ENCODE measurements around the gene ATRN.

The ATRN gene

DNA sequence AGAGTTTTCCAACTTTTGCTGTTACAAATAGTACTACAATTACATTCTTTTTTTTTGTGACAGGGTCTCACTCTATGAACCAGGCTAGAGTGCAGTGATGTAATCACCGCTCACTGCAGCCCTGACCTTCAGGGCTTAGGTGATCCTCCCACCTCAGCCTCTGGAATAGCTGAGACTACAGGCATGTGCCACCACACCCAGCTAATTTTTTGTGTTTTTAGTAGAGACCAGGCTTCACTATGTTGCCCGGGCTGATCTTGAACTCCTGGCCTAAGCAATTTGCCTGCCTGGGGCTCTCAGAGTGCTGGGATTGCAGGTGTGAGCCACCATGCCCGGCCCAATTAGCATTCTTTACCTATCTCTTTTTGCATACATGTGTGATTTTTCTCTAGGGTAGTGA is 12.5 kb downstream of the ATRN start:
- DNase-seq (ENCODE audit: low spot score): no peak
- in situ Hi-C loops (cut with MboI; ENCODE audit: low pct_unique_long_range_greater_than_20kb, low sequenced_read_pairs, unreplicated experiment): no loop called here
- TF ChIP-seq, protein P1, sequence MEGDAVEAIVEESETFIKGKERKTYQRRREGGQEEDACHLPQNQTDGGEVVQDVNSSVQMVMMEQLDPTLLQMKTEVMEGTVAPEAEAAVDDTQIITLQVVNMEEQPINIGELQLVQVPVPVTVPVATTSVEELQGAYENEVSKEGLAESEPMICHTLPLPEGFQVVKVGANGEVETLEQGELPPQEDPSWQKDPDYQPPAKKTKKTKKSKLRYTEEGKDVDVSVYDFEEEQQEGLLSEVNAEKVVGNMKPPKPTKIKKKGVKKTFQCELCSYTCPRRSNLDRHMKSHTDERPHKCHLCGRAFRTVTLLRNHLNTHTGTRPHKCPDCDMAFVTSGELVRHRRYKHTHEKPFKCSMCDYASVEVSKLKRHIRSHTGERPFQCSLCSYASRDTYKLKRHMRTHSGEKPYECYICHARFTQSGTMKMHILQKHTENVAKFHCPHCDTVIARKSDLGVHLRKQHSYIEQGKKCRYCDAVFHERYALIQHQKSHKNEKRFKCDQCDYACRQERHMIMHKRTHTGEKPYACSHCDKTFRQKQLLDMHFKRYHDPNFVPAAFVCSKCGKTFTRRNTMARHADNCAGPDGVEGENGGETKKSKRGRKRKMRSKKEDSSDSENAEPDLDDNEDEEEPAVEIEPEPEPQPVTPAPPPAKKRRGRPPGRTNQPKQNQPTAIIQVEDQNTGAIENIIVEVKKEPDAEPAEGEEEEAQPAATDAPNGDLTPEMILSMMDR (IDR thresholded peaks at IDR 0.05; ENCODE audit: extremely low read depth, insufficient read depth, missing control alignments): no peak

DNA sequence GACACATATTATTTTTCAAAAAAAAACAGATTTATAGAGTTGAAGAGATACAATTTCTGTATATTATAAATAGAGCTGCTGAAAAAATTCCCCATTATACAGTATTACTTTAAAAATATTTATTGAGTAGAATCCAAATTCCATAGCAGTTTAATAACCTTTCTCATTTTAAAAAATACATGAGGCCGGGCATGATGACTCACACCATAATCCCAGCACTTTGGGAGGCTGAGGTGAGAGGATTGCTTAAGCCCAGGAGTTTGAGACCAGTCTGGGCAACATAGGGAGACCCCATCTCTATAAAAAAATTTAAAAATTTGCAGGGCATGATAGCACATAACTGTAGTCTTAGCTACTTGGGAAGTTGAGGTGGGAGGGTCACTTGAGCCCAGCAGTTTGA is 13.0 kb downstream of the ATRN start:
- DNase-seq (ENCODE audit: low spot score): no peak
- TF ChIP-seq, protein P1 (IDR thresholded peaks at IDR 0.05; ENCODE audit: extremely low read depth, insufficient read depth, missing control alignments): no peak
- in situ Hi-C loops (cut with MboI; ENCODE audit: low pct_unique_long_range_greater_than_20kb, low sequenced_read_pairs, unreplicated experiment): no loop called here

DNA sequence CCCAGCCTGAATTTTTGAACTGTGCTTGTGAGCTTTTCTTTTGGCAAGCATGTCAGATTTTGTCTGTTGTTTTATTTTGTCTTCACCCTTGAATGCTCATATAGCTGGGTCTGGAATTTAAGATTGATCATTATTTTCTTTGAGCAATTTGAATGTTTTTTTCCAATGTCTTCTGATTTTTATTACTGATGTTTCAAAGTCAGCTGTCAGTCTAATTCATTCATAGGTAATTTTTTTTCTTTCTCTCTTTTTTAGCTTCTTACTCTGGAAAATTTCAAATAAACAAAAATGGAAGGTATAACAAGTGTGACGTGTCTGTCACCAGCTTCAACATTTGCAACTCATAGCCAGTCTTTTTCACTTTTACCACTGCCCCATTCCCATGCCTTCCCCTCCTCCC is 15.1 kb downstream of the ATRN start:
- DNase-seq (ENCODE audit: low spot score): no peak
- in situ Hi-C loops (cut with MboI; ENCODE audit: low pct_unique_long_range_greater_than_20kb, low sequenced_read_pairs, unreplicated experiment): no loop called here
- TF ChIP-seq, protein P1 (IDR thresholded peaks at IDR 0.05; ENCODE audit: extremely low read depth, insufficient read depth, missing control alignments): no peak

DNA sequence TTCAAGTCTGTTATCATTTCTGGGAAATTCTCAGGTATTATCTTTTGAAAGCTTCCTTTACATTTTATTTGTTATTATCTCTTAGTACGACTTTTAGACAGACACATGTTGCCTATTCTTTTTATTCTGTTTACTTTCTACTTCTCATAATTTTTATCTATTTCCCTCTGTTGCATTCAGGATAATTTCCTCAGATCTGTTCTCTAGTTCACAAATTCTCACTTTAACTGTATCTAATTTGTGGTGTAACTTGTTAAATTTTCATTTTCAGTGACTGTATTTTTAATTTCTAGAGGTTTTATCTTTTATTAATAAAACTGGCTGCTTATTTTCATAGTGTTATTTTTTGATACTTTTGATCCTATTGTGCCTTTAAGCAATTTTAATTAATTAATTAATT is 16.0 kb downstream of the ATRN start:
- DNase-seq (ENCODE audit: low spot score): no peak
- TF ChIP-seq, protein P1 (IDR thresholded peaks at IDR 0.05; ENCODE audit: extremely low read depth, insufficient read depth, missing control alignments): no peak
- in situ Hi-C loops (cut with MboI; ENCODE audit: low pct_unique_long_range_greater_than_20kb, low sequenced_read_pairs, unreplicated experiment): no loop called here

DNA sequence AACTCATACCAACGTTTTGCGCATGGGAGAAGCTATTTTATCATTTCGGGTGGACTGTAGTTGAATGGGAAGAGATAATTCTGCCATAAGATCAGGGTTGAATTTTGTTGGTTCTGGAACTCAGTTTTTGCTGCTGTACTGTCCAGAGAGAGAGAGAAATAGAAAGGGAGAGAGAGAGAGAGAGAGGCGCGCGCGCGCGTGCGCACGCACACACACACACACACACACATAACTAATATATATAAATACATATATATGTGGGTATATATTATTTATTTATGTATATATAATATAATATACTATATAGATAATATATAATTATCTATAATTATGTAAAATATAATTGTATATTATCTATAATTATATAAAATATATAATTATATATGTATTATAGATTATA is 21.9 kb downstream of the ATRN start:
- TF ChIP-seq, protein P1 (IDR thresholded peaks at IDR 0.05; ENCODE audit: extremely low read depth, insufficient read depth, missing control alignments): no peak
- in situ Hi-C loops (cut with MboI; ENCODE audit: low pct_unique_long_range_greater_than_20kb, low sequenced_read_pairs, unreplicated experiment): no loop called here
- no peak for DNase-seq (ENCODE audit: low spot score)

DNA sequence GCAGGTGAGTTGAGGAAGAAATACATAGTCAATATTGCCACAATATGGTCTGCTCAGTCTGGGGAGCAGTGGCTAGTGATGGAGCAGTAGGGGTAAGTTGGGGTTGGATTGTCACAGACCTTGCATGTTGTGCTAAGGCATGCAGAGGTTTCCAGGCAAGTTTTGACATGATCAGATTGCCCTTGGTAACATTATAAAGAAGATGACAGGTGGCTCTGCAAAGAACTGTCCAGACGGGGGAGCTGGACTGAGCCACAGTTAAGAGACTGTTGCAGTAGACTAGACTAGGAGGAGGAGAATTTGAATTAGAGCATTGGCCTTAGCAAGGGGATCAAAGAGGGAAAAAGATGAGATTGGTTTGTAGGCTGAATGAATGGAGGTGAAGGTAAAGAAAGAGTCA is 23.4 kb downstream of the ATRN start:
- DNase-seq (ENCODE audit: low spot score): no peak
- in situ Hi-C loops (cut with MboI; ENCODE audit: low pct_unique_long_range_greater_than_20kb, low sequenced_read_pairs, unreplicated experiment): no loop called here
- TF ChIP-seq, protein P1 (IDR thresholded peaks at IDR 0.05; ENCODE audit: extremely low read depth, insufficient read depth, missing control alignments): peak; percentile 19

DNA sequence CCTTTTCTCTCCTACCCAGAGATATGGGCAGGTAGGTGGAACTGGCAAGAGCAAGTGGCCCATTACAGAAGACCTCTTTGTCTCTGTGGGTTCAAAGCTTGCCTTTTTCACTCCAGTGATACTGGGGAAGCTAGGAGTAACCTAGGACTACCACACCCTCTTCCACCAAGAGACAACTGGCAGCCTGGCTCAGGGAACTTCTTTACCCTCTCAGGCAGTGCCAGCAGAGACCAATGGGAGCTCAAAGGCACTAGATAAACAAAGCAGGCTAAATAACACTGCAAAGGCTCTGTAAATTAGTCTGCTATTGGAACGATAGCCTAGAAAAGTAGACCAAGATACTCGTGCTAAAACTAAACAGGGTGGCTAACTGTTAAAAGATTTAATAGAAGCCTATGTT is 32.1 kb downstream of the ATRN start:
- no peak for DNase-seq (ENCODE audit: low spot score)
- in situ Hi-C loops (cut with MboI; ENCODE audit: low pct_unique_long_range_greater_than_20kb, low sequenced_read_pairs, unreplicated experiment): no loop called here
- TF ChIP-seq, protein P1 (IDR thresholded peaks at IDR 0.05; ENCODE audit: extremely low read depth, insufficient read depth, missing control alignments): no peak

All from GM13977 (cell line).